AG08395 (cell line): ENCODE measurements around the gene NSUN6.
"Not testable (repeated sequence)": the region's sequence is repeated elsewhere in the genome, so short reads cannot be mapped to it uniquely, and the experiment has no call there.

ENCODE experiments used
- DNase-seq: peaks from one replicate; pipeline ENCODE4 v3.0.0; 2012; ENCODE audit warnings: mixed read lengths, low spot score

The NSUN6 gene

GRCh38 chr10:18659819-18660535 is 8.6 kb upstream of the NSUN6 start:
- DNase-seq, result peak; percentile 8

GRCh38 chr10:18659125-18659818 is 7.9 kb upstream of the NSUN6 start, which contains the start of gene ARL5B:
ARL5B (plus strand) TSS chr10:18659431; CDS start chr10:18659638, 207 bp downstream.
- peak; percentile 97 for DNase-seq

GRCh38 chr10:18658271-18659124 is 7.1 kb upstream of the NSUN6 start:
- DNase-seq, result no peak

GRCh38 chr10:18656724-18657123 is 5.3 kb upstream of the NSUN6 start:
- DNase-seq, result no peak

- DNase-seq, result no peak
These were observed 1.7 kb upstream of the NSUN6 start for GRCh38 chr10:18653112-18653511.

GRCh38 chr10:18650404-18650997 is 886 bp downstream of the NSUN6 start:
- no peak for DNase-seq

GRCh38 chr10:18649364-18649959 is 1.9 kb downstream of the NSUN6 start:
- no peak for DNase-seq

GRCh38 chr10:18647945-18648344 is 3.4 kb downstream of the NSUN6 start:
- DNase-seq, result no peak

- no peak for DNase-seq
These were observed 4.2 kb downstream of the NSUN6 start for GRCh38 chr10:18647151-18647550.

GRCh38 chr10:18639719-18640118 is 11.7 kb downstream of the NSUN6 start:
- DNase-seq, result not testable (repeated sequence)

- not testable (repeated sequence) for DNase-seq
These were observed 14.0 kb downstream of the NSUN6 start for GRCh38 chr10:18637400-18637799.

- no peak for DNase-seq
These were observed 15.4 kb downstream of the NSUN6 start for GRCh38 chr10:18635995-18636394.

GRCh38 chr10:18632500-18632899 is 18.9 kb downstream of the NSUN6 start:
- not testable (repeated sequence) for DNase-seq

GRCh38 chr10:18627452-18628018 is 23.9 kb downstream of the NSUN6 start:
- not testable (repeated sequence) for DNase-seq

- no peak for DNase-seq
These were observed 25.5 kb downstream of the NSUN6 start for GRCh38 chr10:18625886-18626285.

GRCh38 chr10:18623671-18624070 is 27.7 kb downstream of the NSUN6 start:
- peak; percentile 20 for DNase-seq

- no peak for DNase-seq
These were observed 30.5 kb downstream of the NSUN6 start for GRCh38 chr10:18620856-18621255.

- no peak for DNase-seq
These were observed 32.4 kb downstream of the NSUN6 start for GRCh38 chr10:18619016-18619415.

GRCh38 chr10:18616337-18616736 is 35.0 kb downstream of the NSUN6 start:
- no peak for DNase-seq

GRCh38 chr10:18615618-18616017 is 35.8 kb downstream of the NSUN6 start:
- no peak for DNase-seq

- no peak for DNase-seq
These were observed 40.2 kb downstream of the NSUN6 start for GRCh38 chr10:18611168-18611567.
